ENCODE data around the gene B4GAT1.

B4GAT1 gene

DNA sequence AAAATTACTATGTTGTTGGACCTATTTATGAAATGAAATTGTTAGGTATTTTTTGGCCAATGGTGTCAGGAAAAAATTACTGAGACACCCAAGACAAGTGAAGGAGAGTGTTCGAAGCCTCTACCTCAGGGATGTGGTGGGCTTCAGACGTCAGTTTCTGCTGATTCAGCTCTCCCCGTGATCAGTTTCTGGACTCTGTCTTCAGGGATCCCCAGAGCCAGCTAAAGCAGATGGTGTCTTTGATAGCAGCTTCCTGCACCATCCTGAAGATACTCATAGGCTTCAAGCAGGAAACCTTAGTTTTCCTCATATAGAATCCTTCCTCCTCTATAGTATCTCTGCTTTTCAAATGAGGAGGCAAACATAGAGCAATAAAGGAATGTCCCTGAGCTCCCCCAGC is 38.0 kb downstream of the B4GAT1 start:
- DNase-seq (ENCODE audit: low read depth), result no peak

GRCh38 chr11:66302656-66303055 is 44.8 kb downstream of the B4GAT1 start:
- DNase-seq (ENCODE audit: low read depth), result no peak

- no peak for DNase-seq (ENCODE audit: low read depth)
Observed at GRCh38 chr11:66299186-66299585, 48.2 kb downstream of the B4GAT1 start.

DNA sequence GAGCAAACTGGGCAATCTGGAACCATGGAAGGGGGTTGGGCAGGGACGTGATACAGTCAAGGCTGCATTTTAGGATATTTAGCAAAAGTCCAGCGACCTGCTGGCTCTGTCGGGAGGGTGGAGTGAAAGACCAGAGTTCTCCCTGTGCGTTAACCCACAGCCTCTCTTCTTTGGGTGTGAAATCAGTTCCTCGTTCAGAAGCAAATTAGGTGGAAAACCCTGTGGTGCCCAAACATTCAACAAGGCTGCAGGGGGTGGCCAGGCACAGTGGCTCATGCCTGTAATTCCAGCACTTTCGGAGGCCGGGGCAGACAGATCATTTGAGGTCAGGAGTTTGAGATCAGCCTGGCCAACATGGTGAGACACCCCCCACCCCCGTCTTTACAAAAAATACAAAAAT is 49.8 kb downstream of the B4GAT1 start:
- no peak for DNase-seq (ENCODE audit: low read depth)

Measured in GM04503 (cell line).